Measurements from ENCODE around the gene TSPY2. TPM values are rescaled to one million over a fixed set of nuclear protein-coding genes. Genes with fewer than 3 reads are reported as not detected.
"Not testable (repeated sequence)": the region's sequence is repeated elsewhere in the genome, so short reads cannot be mapped to it uniquely, and the experiment has no call there.

Gene TSPY2, protein sequence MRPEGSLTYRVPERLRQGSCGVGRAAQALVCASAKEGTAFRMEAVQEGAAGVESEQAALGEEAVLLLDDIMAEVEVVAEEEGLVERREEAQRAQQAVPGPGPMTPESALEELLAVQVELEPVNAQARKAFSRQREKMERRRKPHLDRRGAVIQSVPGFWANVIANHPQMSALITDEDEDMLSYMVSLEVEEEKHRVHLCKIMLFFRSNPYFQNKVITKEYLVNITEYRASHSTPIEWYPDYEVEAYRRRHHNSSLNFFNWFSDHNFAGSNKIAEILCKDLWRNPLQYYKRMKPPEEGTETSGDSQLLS
- polyA plus RNA-seq (ENCODE audit: insufficient read length in 3 of 3), result not detected

DNA sequence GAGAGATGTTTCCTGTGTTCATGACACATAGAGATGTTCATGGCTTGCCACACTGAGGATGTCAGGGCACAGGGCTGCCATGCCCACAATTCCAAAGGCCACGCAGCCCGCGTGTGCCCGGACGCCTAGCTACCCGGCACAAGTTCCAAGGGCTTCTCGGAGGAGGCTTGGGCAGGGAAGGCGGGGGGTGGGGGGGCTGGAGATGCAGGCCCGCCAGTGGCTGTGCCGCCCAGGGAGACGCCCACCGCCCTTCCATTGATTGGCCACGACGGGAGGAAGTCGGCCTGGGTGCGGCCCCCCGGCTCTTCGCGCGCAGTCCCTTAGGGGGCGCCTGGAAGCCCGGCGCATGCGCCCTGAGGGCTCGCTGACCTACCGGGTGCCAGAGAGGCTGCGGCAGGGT, at the start of gene TSPY2:
TSPY2 (plus strand) TSS at position 301 of the 400 bp plus-strand sequence; CDS start at position 347, 46 bp downstream.
- not testable (repeated sequence) for DNase-seq (ENCODE audit: low read depth in 3 of 3, low spot score in 2 of 3)

DNA sequence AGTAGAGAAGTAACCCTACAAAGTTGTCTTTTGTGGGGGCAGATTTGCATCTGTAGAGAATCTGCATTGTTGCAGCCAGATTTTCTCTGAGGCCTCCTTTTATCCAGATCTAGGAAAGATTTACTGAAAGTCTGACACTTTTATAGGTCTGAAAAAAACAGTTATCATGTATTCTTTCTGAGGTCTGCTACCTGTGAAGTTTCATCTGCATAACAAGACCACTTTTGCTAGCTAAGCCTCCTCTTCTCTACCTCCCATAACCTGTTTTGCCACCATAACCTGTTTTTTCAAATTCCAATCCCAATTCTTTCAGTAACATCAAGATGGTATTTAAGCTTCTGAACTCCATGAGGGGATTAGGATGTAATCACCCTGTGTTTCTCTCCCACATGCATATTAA, 36.5 kb upstream of the TSPY2 start:
- not testable (repeated sequence) for DNase-seq (ENCODE audit: low read depth in 3 of 3, low spot score in 2 of 3)

DNA sequence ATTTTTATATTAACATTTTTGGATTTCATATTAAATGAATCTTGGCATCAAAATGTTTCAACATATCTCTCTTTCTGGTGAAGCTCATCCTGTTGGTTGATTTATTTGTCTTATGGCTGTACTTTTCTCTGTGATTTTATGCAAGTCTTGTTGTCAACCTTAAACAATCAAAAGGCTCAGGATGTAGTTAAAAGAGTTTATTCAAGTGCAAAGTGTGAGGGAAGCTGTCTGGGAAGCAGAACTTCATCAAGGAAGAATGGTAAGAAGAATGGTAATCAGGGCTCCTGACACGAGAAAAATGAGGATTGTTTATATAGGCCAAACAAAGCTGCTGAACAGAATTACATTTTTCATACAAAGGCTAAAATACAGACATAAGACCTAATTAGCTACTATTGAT, 29.0 kb upstream of the TSPY2 start:
- not testable (repeated sequence) for DNase-seq (ENCODE audit: low read depth in 3 of 3, low spot score in 2 of 3)

DNA sequence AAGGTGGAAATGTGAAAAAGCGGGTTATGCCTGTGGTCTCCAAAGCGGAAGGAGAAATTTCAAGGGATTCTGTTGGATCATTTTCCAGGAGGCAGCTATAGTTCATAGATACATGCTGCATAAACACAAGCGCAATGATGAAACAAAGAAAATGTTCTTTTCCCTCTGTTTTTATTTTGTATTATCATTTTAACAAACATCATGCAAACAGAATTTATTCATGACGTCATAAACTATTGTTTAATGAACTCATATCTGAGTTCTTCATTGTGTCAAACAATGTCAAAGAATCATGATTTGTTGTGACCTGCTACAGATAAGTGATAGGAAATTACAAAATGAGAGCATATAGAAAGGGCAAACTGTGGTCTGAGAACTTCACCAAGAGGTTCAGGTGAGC, 23.8 kb downstream of the TSPY2 start:
- not testable (repeated sequence) for DNase-seq (ENCODE audit: low read depth in 3 of 3, low spot score in 2 of 3)
